Airway epithelial cell (primary cell): ENCODE results near the gene NOXRED1. TPM values are rescaled to one million over a fixed set of nuclear protein-coding genes. Genes with fewer than 3 reads are reported as not detected.

Source experiments
- total RNA-seq: library from RNA; depleted of rRNA; stranded (reverse); fragments of >200 nt; gene quantifications from 2 replicates; pipeline ENCODE4 v1.2.3, GENCODE V29; 2015

Gene NOXRED1, protein sequence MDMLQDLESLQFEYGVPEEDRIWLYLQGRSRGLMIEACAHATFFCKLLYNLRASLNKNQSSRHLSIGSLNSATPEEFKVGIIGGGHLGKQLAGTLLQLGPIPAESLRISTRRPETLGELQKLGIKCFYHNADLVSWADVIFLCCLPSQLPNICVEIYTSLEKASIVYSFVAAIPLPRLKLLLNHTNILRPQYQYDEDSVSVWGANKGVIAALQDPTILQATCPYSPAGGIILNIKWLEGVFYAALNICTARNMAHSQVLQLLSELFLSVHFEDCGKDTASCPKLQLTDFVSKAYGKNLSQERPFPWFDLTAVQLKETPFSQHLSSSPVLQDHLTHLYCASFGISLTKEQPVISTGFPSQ
- 0.35 TPM in 1 of 2 replicates, not detected in the other for total RNA-seq

GRCh38 chr14:77423423-77423822 lies at the start of gene NOXRED1:
TSS of gene NOXRED1 (minus strand) at chr14:77423523. CDS start at chr14:77422889, 634 bp downstream.

DNA sequence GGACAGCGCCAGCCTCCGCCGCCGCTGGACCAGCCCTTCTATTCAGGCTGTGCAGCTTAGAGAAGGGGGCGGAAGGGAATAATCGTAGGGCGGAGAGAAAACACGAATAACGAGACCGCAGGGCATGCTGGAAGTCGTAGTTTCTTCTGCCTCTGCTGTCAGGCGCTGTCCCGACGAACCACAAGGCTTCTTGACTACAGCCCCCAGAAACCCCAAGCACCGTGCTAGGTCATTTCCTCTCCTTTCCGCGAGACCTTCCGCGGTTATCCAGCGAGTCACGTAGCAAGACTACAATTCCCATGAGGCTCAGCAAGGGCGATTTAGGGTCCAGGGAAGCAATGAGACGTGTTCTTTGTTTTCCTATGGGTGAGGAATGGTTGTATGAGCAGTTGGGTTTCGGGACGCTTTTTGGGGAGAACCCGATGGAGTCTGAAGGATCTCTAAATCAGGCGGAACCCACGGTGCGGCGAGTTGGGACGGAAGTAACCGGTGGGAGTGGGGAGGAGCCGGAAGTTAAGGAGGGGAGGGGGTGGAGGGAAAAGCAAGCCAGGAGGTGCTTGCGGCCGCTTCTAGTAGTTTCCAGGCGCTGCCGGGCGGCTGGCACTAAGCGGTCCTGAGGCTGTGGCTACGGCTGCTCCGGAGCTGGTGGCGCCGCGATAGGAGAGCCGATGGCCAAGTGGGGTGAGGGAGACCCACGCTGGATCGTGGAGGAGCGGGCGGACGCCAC lies 34.4 kb upstream of the NOXRED1 start, which contains the start of the genes AHSA1 and VIPAS39:
Gene AHSA1 (plus strand): TSS at position 572 of the 727 bp plus-strand sequence. CDS start 97 bp downstream, at position 669.
Gene VIPAS39 (minus strand): TSS at position 80 of the 727 bp plus-strand sequence. CDS start 3,499 bp downstream, outside the sequence.

DNA sequence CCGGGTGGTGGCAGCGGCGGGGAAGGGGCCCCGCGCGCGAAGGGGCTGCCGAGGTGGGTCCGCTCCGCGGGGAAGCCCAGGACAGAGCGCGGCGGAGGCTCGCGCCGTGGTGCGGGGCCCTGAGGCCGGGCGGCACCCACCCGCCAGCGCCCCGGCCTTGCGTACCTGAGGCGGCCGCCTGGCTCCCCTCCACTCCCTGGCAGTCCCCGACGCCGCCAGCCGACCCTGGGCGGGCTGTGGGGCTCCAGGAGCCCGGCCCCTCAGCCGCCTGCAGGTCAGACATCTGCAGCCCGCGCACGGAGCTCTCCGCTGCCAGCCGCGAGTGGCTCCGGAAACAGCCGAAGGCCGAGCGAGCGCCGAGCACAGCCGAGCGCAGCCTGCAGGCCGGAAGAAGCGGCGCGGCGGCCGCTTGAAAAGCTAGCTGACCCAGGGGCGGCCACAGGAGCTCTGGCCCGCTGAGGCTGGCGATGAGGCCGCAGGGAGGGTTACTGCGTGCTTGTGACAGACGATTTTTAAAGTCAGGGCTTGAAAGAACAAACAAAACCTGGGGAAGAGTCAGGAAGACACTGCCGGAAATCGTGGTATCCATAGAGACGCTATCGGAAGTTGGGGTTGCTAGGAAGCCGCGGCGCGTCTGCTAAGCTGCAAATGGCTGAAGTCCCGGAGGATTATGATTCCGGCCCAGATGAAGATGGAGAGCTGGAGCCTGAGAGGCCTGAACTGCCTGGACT lies 46.4 kb downstream of the NOXRED1 start, which contains the start of the genes SAMD15 and TMED8:
Gene SAMD15 (plus strand): TSS at position 609 of the 731 bp plus-strand sequence. CDS start 40 bp downstream, at position 649.
Gene TMED8 (minus strand): TSS at position 324 of the 731 bp plus-strand sequence. CDS start 41 bp downstream, at position 283.

Other genes starting within 250 kb of the NOXRED1 start
- 22.3 and 28.5 TPM in 2 replicates for gene TMEM63C, start 241.7 kb downstream of the NOXRED1 start, total RNA-seq
- gene NGB, start 152.3 kb downstream of the NOXRED1 start, total RNA-seq: 0.23 TPM in 1 of 2 replicates, not detected in the other
- 5.2 and 15.3 TPM in 2 replicates for gene POMT2, start 102.6 kb downstream of the NOXRED1 start, total RNA-seq
- 48.2 and 63.5 TPM in 2 replicates for gene GSTZ1, start 102.5 kb downstream of the NOXRED1 start, total RNA-seq
- gene TMED8, start 46.4 kb downstream of the NOXRED1 start, total RNA-seq: 6.3 and 9.4 TPM in 2 replicates
- gene SAMD15, start 46.1 kb downstream of the NOXRED1 start, total RNA-seq: 0.35 and 0.56 TPM in 2 replicates
- gene VIPAS39, start 34.1 kb upstream of the NOXRED1 start, total RNA-seq: 10.3 and 16.2 TPM in 2 replicates
- gene AHSA1, start 34.6 kb upstream of the NOXRED1 start, total RNA-seq: 162 and 164 TPM in 2 replicates
- 0.14 TPM in 1 of 2 replicates, not detected in the other for gene ISM2, start 75.3 kb upstream of the NOXRED1 start, total RNA-seq
- gene SPTLC2, start 193.1 kb upstream of the NOXRED1 start, total RNA-seq: 20.6 and 22.9 TPM in 2 replicates